H9 (cell line): ENCODE data around the gene LAMC3. TPM values are rescaled to one million over a fixed set of nuclear protein-coding genes. Genes with fewer than 3 reads are reported as not detected.

ENCODE experiments used
- DNase-seq: peaks from one replicate; pipeline ENCODE4 v3.0.0-alpha.2; 2017
- H2AFZ ChIP-seq: one replicate; pipeline ENCODE4 v1.6.1; 2013; ENCODE audit warnings: mild to moderate bottlenecking, low read length, control low read depth, moderate library complexity
- H2AK5ac ChIP-seq: 2 replicates; pipeline ENCODE4 v1.6.1; 2013; ENCODE audit warnings: low read length, control low read depth, mixed read lengths; ENCODE audit not compliant: insufficient read length
- H2BK120ac ChIP-seq: one replicate; pipeline ENCODE4 v1.6.1; 2013; ENCODE audit warnings: low read depth, mild to moderate bottlenecking, low read length, control low read depth, inconsistent platforms; ENCODE audit not compliant: poor library complexity, severe bottlenecking
- H2BK12ac ChIP-seq: 2 replicates; pipeline ENCODE4 v1.6.1; 2013; ENCODE audit warnings: low read length, control low read depth, mixed read lengths, low read depth; ENCODE audit not compliant: insufficient read length
- H2BK15ac ChIP-seq: 2 replicates; pipeline ENCODE4 v1.6.1; 2013; ENCODE audit warnings: low read depth, low read length, control low read depth
- H2BK20ac ChIP-seq: one replicate; pipeline ENCODE4 v1.6.1; 2013; ENCODE audit warnings: low read depth, mild to moderate bottlenecking, low read length, control low read depth, inconsistent platforms; ENCODE audit not compliant: poor library complexity, severe bottlenecking
- H2BK5ac ChIP-seq: 2 replicates; pipeline ENCODE4 v1.6.1; 2013; ENCODE audit warnings: low read length, control low read depth, mixed read lengths; ENCODE audit not compliant: insufficient read length
- H3K14ac ChIP-seq: 2 replicates; pipeline ENCODE4 v1.6.1; 2013; ENCODE audit warnings: low read length, control low read depth; ENCODE audit not compliant: insufficient read depth
- H3K18ac ChIP-seq: 2 replicates; pipeline ENCODE4 v1.6.1; 2013; ENCODE audit warnings: low read depth, mild to moderate bottlenecking, mixed read lengths, low read length, control low read depth; ENCODE audit not compliant: insufficient read length
- H3K23ac ChIP-seq: 2 replicates; pipeline ENCODE4 v1.6.1; 2013; ENCODE audit warnings: low read length, control low read depth, mixed read lengths, low read depth; ENCODE audit not compliant: insufficient read length
- H3K23me2 ChIP-seq: 2 replicates; pipeline ENCODE4 v1.6.1; 2013; ENCODE audit warnings: low read depth, mild to moderate bottlenecking, mixed read lengths, low read length, control low read depth; ENCODE audit not compliant: insufficient read length, poor library complexity, severe bottlenecking
- H3K27ac ChIP-seq: 2 replicates; pipeline ENCODE4 v1.5.1; 2013; ENCODE audit warnings: low read length, control low read depth, mixed read lengths, low read depth; ENCODE audit not compliant: insufficient read length
- H3K27me3 ChIP-seq: 2 replicates; pipeline ENCODE4 v1.6.1; 2013; ENCODE audit warnings: low read length, control low read depth, inconsistent platforms; ENCODE audit not compliant: insufficient read depth
- H3K4ac ChIP-seq: 2 replicates; pipeline ENCODE4 v1.6.1; 2013; ENCODE audit warnings: low read depth, mild to moderate bottlenecking, control low read depth, inconsistent platforms, low read length, moderate library complexity
- H3K4me1 ChIP-seq: 2 replicates; pipeline ENCODE4 v1.6.1; 2013; ENCODE audit warnings: low read length, control low read depth, inconsistent platforms; ENCODE audit not compliant: insufficient read depth
- H3K4me2 ChIP-seq: 2 replicates; pipeline ENCODE4 v1.6.1; 2013; ENCODE audit warnings: low read length, control low read depth, mixed read lengths; ENCODE audit not compliant: insufficient read length, insufficient read depth
- H3K56ac ChIP-seq: 2 replicates; pipeline ENCODE4 v1.6.1; 2013; ENCODE audit warnings: low read depth, mild to moderate bottlenecking, mixed read lengths, low read length, control low read depth; ENCODE audit not compliant: insufficient read length
- H3K79me1 ChIP-seq: 2 replicates; pipeline ENCODE4 v1.6.1; 2013; ENCODE audit warnings: low read depth, mild to moderate bottlenecking, moderate library complexity, low read length, control low read depth, inconsistent platforms; ENCODE audit not compliant: insufficient read depth, poor library complexity, severe bottlenecking
- H3K79me2 ChIP-seq: 2 replicates; pipeline ENCODE4 v1.6.1; 2013; ENCODE audit warnings: low read length, control low read depth, inconsistent platforms; ENCODE audit not compliant: insufficient read depth
- H3K9ac ChIP-seq: 2 replicates; pipeline ENCODE4 v1.6.1; 2013; ENCODE audit warnings: low read length, control low read depth, mixed read lengths; ENCODE audit not compliant: insufficient read length; ENCODE audit errors: extremely low read depth
- H3K9me3 ChIP-seq: one replicate; pipeline ENCODE4 v1.6.1; 2013; ENCODE audit warnings: low read depth, low read length, inconsistent platforms; ENCODE audit not compliant: control insufficient read depth
- H3T11ph ChIP-seq: one replicate; pipeline ENCODE4 v1.6.1; 2013; ENCODE audit warnings: mild to moderate bottlenecking, low read length, control low read depth, inconsistent platforms
- H4K20me1 ChIP-seq: one replicate; pipeline ENCODE4 v1.6.1; 2013; ENCODE audit not compliant: control insufficient read depth, insufficient read length, insufficient read depth
- H4K5ac ChIP-seq: 2 replicates; pipeline ENCODE4 v1.6.1; 2013; ENCODE audit warnings: low read depth, mild to moderate bottlenecking, mixed read lengths, low read length, control low read depth; ENCODE audit not compliant: insufficient read length
- H4K8ac ChIP-seq: replicated peaks from 2 replicates; pipeline ENCODE4 v1.6.1; 2013; ENCODE audit warnings: low read length, control low read depth, mixed read lengths, low read depth; ENCODE audit not compliant: insufficient read length
- H4K91ac ChIP-seq: 2 replicates; pipeline ENCODE4 v1.6.1; 2013; ENCODE audit warnings: low read depth, mild to moderate bottlenecking, moderate library complexity, mixed read lengths, low read length, control low read depth; ENCODE audit not compliant: insufficient read length
- H3K27ac Mint-ChIP-seq, 3 experiments: 2 replicates in 2 of 3; 3 replicates in 1 of 3; pipeline ENCODE4 v1.8.0; 2020 to 2021; ENCODE audit warnings: mixed read lengths in 3 of 3, mild to moderate bottlenecking in 1 of 3, moderate library complexity in 1 of 3
- H3K27me3 Mint-ChIP-seq: 2 replicates; pipeline ENCODE4 v1.8.0; 2021; ENCODE audit warnings: low read depth, mild to moderate bottlenecking, moderate library complexity, mixed read lengths
- H3K36me3 Mint-ChIP-seq, 3 experiments: 2 replicates in 2 of 3; 3 replicates in 1 of 3; pipeline ENCODE4 v1.8.0; 2020 to 2021; ENCODE audit warnings: low read depth in 3 of 3, mixed read lengths in 3 of 3; ENCODE audit not compliant: insufficient read depth in 1 of 3
- H3K4me1 Mint-ChIP-seq, 2 experiments: 2 replicates each; pipeline ENCODE4 v1.8.0; 2020; ENCODE audit warnings: mixed read lengths in 2 of 2
- H3K4me3 Mint-ChIP-seq, 2 experiments: 2 replicates in 1 of 2; 3 replicates in 1 of 2; pipeline ENCODE4 v1.8.0; 2020 to 2021; ENCODE audit warnings: mild to moderate bottlenecking in 2 of 2, mixed read lengths in 2 of 2, moderate library complexity in 1 of 2
- H3K9me3 Mint-ChIP-seq, 2 experiments: 2 replicates in 1 of 2; 3 replicates in 1 of 2; pipeline ENCODE4 v1.8.0; 2020; ENCODE audit warnings: mild to moderate bottlenecking in 2 of 2, mixed read lengths in 2 of 2, moderate library complexity in 1 of 2
- WGBS: extraction: QIAGEN DNeasy Blood & Tissue Kit; methylation state at CpG from one replicate; pipeline ENCODE4 v1.1.7; 2013; ENCODE audit warnings: missing lambda C conversion rate, low lambda C conversion rate, mixed read lengths; ENCODE audit not compliant: insufficient read length; ENCODE audit errors: extremely low coverage; 5-methylcytosine and 5-hydroxymethylcytosine counted together
- total RNA-seq: library from RNA; stranded (reverse); gene quantifications from 2 replicates; pipeline ENCODE4 v1.2.1, GENCODE V29; 2021
- TF ChIP-seq, protein P1 (sequence below): fragments of 200-600 bp; sonication (generic); conservative IDR thresholded peaks from 3 replicates; pipeline ENCODE4 v1.8.0; 2021; ENCODE audit warnings: antibody characterized with exemption, mild to moderate bottlenecking

The LAMC3 gene
- total RNA-seq, 1 experiment from 2014 or later: 21.7 TPM

DNA sequence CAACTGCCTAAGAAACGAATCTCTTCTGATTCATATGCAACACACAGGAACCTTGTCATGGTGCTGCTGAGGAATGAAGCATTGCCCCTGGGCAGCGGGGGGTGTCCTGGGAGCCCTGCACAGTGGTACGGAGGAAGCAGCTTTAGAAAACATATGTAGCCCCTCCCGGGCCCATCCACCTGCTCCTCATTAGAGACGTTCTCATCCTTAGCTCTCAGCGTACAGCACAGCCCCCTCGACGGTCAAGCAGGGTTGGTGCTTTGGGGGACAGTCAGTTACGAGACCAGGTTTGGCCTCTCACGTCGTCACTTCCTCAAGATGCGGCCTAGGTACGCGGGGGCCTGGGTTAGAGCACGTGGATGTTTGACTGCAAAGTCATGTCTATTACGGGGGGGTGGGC is 28.4 kb upstream of the LAMC3 start:
- Histone ChIP-seq H3K27ac (no peak overlapping the region), H2AK5ac (no peak overlapping the region), H3K18ac (no peak overlapping the region), H3K79me2 (no peaks in the 10 kb centered on the region), H2BK5ac (no peak overlapping the region), H3K9ac (no peak overlapping the region), H4K20me1 (no peaks in the 10 kb centered on the region), H3K79me1 (no peaks in the 10 kb centered on the region), H4K91ac (no peak overlapping the region), H4K8ac (no peak overlapping the region), H3K9me3 (no peaks in the 10 kb centered on the region), H3K56ac (no peak overlapping the region), H3K4me1 (no peaks in the 10 kb centered on the region), H4K5ac (no peak overlapping the region), H2BK12ac (no peak overlapping the region), H2AFZ (no peak overlapping the region), H3K4me2 (no peak overlapping the region), H3K23me2 (no peaks in the 10 kb centered on the region), H3K14ac (no peak overlapping the region), H2BK20ac (no peak overlapping the region), H3K27me3 (no peaks in the 10 kb centered on the region), H2BK120ac (no peak overlapping the region), H3K23ac (no peak overlapping the region), H3T11ph (no peak overlapping the region), H3K4ac (no peak overlapping the region), H2BK15ac (no peak overlapping the region)
- H3K36me3 Mint-ChIP-seq: no peaks in the 10 kb centered on the region
- H3K4me1 Mint-ChIP-seq: peaks cover 0 to 21% of the 10 kb centered on the region in 2 experiments; a peak in 2 of 4 replicates
- TF ChIP-seq, protein P1, sequence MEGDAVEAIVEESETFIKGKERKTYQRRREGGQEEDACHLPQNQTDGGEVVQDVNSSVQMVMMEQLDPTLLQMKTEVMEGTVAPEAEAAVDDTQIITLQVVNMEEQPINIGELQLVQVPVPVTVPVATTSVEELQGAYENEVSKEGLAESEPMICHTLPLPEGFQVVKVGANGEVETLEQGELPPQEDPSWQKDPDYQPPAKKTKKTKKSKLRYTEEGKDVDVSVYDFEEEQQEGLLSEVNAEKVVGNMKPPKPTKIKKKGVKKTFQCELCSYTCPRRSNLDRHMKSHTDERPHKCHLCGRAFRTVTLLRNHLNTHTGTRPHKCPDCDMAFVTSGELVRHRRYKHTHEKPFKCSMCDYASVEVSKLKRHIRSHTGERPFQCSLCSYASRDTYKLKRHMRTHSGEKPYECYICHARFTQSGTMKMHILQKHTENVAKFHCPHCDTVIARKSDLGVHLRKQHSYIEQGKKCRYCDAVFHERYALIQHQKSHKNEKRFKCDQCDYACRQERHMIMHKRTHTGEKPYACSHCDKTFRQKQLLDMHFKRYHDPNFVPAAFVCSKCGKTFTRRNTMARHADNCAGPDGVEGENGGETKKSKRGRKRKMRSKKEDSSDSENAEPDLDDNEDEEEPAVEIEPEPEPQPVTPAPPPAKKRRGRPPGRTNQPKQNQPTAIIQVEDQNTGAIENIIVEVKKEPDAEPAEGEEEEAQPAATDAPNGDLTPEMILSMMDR: no peak
- H3K4me3 Mint-ChIP-seq: no peak overlapping the region
- no peak for DNase-seq
- H3K9me3 Mint-ChIP-seq: no peaks in the 10 kb centered on the region
- H3K27ac Mint-ChIP-seq: no peak overlapping the region; a peak in 1 of 7 replicates
- WGBS: no CpG with 5 or more reads among the region's 16 CpGs
- no peaks in the 10 kb centered on the region; the same call in 1 of the 2 replicates for H3K27me3 Mint-ChIP-seq
